Measurements from ENCODE around the gene IL10RA.
"Not testable (repeated sequence)": the region's sequence is repeated elsewhere in the genome, so short reads cannot be mapped to it uniquely, and the experiment has no call there.

IL10RA gene

DNA sequence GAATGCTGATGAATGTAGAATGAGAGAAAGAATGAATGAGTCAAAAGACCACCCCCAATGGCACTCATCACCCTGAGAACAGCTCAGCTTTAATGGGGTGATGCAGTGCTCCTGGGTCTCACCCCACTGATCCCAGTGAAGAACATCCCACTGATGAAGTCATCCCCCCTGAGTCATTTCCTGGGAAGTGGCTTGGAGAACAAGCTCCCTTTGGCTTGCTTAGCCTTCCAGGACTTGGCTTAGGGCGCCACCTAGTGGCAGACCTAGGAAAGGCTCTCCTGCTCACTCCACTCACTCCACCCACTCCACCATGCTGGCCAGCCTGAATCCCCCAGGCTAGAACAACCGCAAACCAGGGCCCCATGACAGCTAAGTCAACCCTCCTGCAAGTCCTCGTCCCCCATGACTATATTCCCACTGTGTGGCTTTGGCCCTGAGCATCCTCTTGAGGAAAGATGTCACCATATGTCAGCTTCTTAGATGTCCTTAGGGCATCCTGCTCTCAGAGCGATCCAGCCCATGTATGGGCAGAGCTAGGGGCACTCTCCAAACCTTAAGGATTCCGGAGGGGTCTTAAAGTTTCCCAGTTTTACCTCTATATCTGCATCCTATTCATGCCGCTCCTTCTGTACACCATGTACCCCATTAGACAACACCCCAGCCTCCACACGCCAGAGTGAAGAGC is 39.2 kb upstream of the IL10RA start:
- peak; percentile 94 for ATAC-seq (ENCODE audit: low read depth)
- Histone ChIP-seq H3K27me3 (ENCODE audit: insufficient read depth, poor library complexity, severe bottlenecking) (no peaks in the 10 kb centered on the region), H3K27ac (ENCODE audit: poor library complexity, severe bottlenecking) (no peak overlapping the region), H3K4me3 (ENCODE audit: severe bottlenecking) (no peak overlapping the region), H3K36me3 (ENCODE audit: low read depth) (no peaks in the 10 kb centered on the region), H3K4me1 (ENCODE audit: insufficient read depth, poor library complexity, severe bottlenecking) (peaks cover 4% of the 10 kb centered on the region), H3K9me3 (ENCODE audit: severe bottlenecking) (no peaks in the 10 kb centered on the region)
- peak; percentile 91 for TF ChIP-seq CTCF (IDR thresholded peaks at IDR 0.05; ENCODE audit: poor library complexity, severe bottlenecking)
- DNase-seq (ENCODE audit: low spot score): peak; percentile 77

DNA sequence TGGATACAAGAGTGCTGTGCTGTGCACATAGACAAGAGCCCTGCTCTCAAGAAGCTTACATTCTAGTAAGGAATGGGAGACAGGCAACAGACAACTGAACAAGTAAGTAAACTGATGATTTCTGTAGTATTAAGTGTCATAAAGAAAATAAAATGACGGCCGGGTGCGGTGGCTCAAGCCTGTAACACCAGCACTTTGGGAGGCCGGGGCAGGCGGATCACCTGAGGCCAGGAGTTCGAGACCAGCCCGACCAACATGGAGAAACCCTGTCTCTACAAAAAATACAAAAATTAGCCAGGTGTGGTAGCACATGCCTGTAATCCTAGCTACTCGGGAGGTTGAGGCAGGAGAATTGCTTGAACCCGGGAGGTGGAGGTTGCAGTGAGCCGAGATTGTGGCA is 38.4 kb upstream of the IL10RA start:
- H3K27me3 ChIP-seq (ENCODE audit: insufficient read depth, poor library complexity, severe bottlenecking); H3K4me1 ChIP-seq (ENCODE audit: insufficient read depth, poor library complexity, severe bottlenecking); H3K27ac ChIP-seq (ENCODE audit: poor library complexity, severe bottlenecking); DNase-seq (ENCODE audit: low spot score); H3K9me3 ChIP-seq (ENCODE audit: severe bottlenecking); H3K4me3 ChIP-seq (ENCODE audit: severe bottlenecking); H3K36me3 ChIP-seq (ENCODE audit: low read depth); ATAC-seq (ENCODE audit: low read depth): not testable (repeated sequence)

- not testable (repeated sequence) for ATAC-seq (ENCODE audit: low read depth); H3K36me3 ChIP-seq (ENCODE audit: low read depth); H3K27me3 ChIP-seq (ENCODE audit: insufficient read depth, poor library complexity, severe bottlenecking); DNase-seq (ENCODE audit: low spot score); H3K9me3 ChIP-seq (ENCODE audit: severe bottlenecking); H3K4me1 ChIP-seq (ENCODE audit: insufficient read depth, poor library complexity, severe bottlenecking); H3K4me3 ChIP-seq (ENCODE audit: severe bottlenecking); H3K27ac ChIP-seq (ENCODE audit: poor library complexity, severe bottlenecking)
These were observed 37.7 kb upstream of the IL10RA start for GRCh38 chr11:117948466-117948865.

DNA sequence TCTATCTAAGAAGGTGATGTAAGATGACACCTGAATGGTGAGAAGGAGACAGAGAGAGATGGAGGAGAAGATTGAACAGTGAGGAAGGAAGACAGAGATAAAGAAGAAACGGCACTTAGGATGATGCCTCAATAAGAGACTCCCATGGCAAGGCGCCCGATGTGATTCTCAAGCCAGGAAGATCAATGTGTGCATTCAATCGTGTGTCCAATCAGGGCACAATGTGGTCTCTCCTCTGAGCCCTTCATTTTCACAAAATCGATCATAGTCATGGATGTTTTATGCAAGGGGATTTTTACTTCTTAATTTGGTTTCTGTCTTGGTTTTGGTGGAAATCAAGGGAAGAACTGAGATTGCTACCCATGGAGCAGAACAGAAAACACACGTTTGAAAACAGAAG is 37.1 kb upstream of the IL10RA start:
- no peak overlapping the region for H3K4me3 ChIP-seq (ENCODE audit: severe bottlenecking)
- H3K36me3 ChIP-seq (ENCODE audit: low read depth): no peaks in the 10 kb centered on the region
- no peak for DNase-seq (ENCODE audit: low spot score)
- H3K9me3 ChIP-seq (ENCODE audit: severe bottlenecking): no peaks in the 10 kb centered on the region
- H3K27ac ChIP-seq (ENCODE audit: poor library complexity, severe bottlenecking): no peak overlapping the region
- peaks cover 4% of the 10 kb centered on the region for H3K4me1 ChIP-seq (ENCODE audit: insufficient read depth, poor library complexity, severe bottlenecking)
- no peak for ATAC-seq (ENCODE audit: low read depth)
- H3K27me3 ChIP-seq (ENCODE audit: insufficient read depth, poor library complexity, severe bottlenecking): no peaks in the 10 kb centered on the region
- no peak for TF ChIP-seq CTCF (IDR thresholded peaks at IDR 0.05; ENCODE audit: poor library complexity, severe bottlenecking)

DNA sequence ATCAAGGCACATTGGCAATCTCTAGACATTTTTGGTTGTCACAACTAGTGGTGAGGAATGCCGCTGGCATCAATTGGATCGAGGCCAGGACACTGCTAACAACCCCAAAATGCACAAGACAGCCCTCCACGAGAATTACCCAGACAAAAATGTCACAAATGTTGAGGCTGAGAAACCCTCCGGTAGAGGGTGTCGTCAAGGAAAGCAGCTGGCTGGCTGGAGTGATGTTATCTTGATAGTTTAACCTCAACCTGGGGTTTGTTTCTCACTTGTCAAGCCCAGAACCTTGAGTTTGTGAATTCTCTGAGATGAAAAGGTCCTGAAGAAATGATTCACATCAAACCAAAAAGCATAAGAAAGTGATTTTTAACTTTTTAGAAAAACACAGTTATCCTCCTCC is 35.9 kb upstream of the IL10RA start:
- no peaks in the 10 kb centered on the region for H3K36me3 ChIP-seq (ENCODE audit: low read depth)
- DNase-seq (ENCODE audit: low spot score) (no peak), ATAC-seq (ENCODE audit: low read depth) (no peak)
- no peak overlapping the region for H3K27ac ChIP-seq (ENCODE audit: poor library complexity, severe bottlenecking)
- peak; percentile 11 for TF ChIP-seq CTCF (IDR thresholded peaks at IDR 0.05; ENCODE audit: poor library complexity, severe bottlenecking)
- H3K4me1 ChIP-seq (ENCODE audit: insufficient read depth, poor library complexity, severe bottlenecking): peaks cover 4% of the 10 kb centered on the region
- no peak overlapping the region for H3K4me3 ChIP-seq (ENCODE audit: severe bottlenecking)
- H3K27me3 ChIP-seq (ENCODE audit: insufficient read depth, poor library complexity, severe bottlenecking): no peaks in the 10 kb centered on the region
- H3K9me3 ChIP-seq (ENCODE audit: severe bottlenecking): no peaks in the 10 kb centered on the region
